Glomerular visceral epithelial cell (primary cell): Measurements from ENCODE around the gene ZNF746.

ENCODE experiments used
- DNase-seq: peaks from one replicate; pipeline ENCODE4 v3.0.0-alpha.2; 2016; ENCODE audit errors: extremely low spot score

ZNF746 gene

DNA sequence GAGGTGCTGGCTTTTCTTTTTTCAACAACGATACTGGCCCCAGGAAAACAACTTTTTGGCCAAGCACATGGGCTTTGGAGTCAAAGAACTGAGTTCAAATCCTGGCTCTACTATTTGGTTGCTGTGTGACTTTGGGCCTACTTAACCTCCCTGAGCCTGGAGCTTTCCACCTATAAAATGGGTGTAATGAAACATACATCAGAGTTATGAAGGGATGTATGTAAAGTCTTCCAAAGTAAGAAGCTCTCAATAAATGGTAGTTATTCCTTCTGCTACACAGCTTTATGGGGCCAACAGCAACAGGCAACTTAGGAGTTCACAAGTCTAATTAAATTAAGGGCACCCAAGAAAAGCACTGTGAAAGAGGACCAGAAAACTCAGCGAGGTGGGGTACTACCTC is 69.7 kb downstream of the ZNF746 start:
- DNase-seq, result no peak

DNA sequence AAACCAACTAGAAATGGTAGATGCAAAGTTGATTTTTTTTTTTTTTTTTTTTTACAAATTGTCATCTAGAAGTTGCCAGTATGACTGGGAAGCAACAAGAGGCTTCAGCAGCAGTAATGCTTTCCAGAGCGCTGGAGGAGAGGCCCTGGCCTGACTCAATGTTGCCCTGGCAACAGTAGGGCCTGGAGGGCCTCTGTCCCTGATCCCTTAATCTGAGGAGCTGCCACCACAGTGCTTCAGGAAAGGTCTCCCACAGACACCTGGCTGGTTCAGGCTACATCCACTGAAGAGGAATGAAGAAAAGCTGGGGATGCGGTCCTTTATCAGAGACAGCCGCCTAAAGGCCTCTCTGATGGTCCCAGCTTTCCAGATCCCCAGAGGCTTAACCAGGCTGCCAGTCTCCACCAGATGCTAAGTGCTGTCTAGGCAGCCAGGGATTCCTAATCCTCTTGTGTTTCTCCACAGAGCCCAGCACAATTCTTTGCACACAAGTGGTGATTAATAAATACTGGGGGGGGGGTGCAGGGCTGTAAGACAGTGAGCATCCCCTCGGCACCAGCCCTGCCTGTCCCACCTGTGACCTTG is 70.4 kb downstream of the ZNF746 start:
- DNase-seq, result no peak

DNA sequence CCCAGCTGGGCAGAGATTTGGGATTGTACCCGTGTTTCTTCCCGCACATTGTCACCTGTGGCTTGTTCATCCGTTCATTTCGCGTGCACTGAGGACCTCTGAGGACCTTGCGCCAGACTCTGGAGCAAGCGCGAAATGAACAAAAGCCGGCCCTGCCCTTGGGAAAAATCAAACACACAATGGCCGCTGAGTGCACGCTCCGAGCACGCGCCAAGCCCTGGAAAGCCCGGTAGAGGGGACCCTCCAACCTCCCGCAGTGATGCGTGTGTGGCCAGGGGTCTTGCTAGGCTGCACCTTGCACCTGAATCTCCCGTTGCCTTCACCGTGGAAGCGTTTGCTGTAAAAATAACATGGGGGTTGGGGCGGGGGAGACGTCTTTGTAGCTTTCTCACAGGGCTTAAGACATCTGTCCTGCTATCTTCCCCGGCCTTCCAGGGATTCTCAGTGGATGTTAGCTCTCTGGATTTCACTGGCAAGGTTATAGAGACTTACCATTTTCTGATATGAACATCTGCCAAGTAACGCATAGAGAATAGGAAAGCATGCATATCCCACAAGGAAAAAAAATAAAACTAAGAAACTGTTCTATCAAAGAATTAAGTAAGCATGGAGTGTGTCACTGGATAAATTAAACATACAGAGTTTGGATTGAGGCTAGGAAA is 74.0 kb downstream of the ZNF746 start:
- no peak for DNase-seq

- no peak for DNase-seq
These were observed 74.7 kb downstream of the ZNF746 start for GRCh38 chr7:149422914-149423301.
